Measurements from ENCODE around the gene SYT11.

Gene SYT11

GRCh38 chr1:155899683-155900082, 40.3 kb downstream of the SYT11 start:
- TF ChIP-seq CTCF (conservative IDR thresholded peaks at IDR 0.05; ENCODE audit: low read depth, low read length), result no peak
- DNase-seq (ENCODE audit: low read depth), result no peak
- H3K4me3 ChIP-seq (ENCODE audit: low read depth, low read length), result no peak overlapping the region

- no peak overlapping the region for H3K4me3 ChIP-seq (ENCODE audit: low read depth, low read length)
- TF ChIP-seq CTCF (conservative IDR thresholded peaks at IDR 0.05; ENCODE audit: low read depth, low read length), result no peak
- no peak for DNase-seq (ENCODE audit: low read depth)
Observed at GRCh38 chr1:155900161-155900560, 40.8 kb downstream of the SYT11 start.

- no peak for DNase-seq (ENCODE audit: low read depth)
- TF ChIP-seq CTCF (conservative IDR thresholded peaks at IDR 0.05; ENCODE audit: low read depth, low read length), result no peak
Observed at GRCh38 chr1:155904261-155904660, 44.9 kb downstream of the SYT11 start.

GRCh38 chr1:155909894-155910293, 50.5 kb downstream of the SYT11 start:
- DNase-seq (ENCODE audit: low read depth), result peak; percentile 56
- TF ChIP-seq CTCF (conservative IDR thresholded peaks at IDR 0.05; ENCODE audit: low read depth, low read length), result no peak
- peak overlapping the region; percentile 0 for H3K4me3 ChIP-seq (ENCODE audit: low read depth, low read length)

More at GRCh38 chr1:155904261-155904660, 44.9 kb downstream of the SYT11 start:
- no peak overlapping the region for H3K4me3 ChIP-seq (ENCODE audit: low read depth, low read length)

GRCh38 chr1:155910621-155911121, 51.3 kb downstream of the SYT11 start:
- peak overlapping the region; percentile 85 for H3K4me3 ChIP-seq (ENCODE audit: low read depth, low read length)
- DNase-seq (ENCODE audit: low read depth), result peak; percentile 53
- TF ChIP-seq CTCF (conservative IDR thresholded peaks at IDR 0.05; ENCODE audit: low read depth, low read length), result peak; percentile 32

GRCh38 chr1:155911156-155912055, 52.0 kb downstream of the SYT11 start, which contains the start of gene RIT1:
Gene RIT1, minus strand, starts transcription at chr1:155911349. Its CDS starts 588 bp downstream, at chr1:155910761.
- TF ChIP-seq CTCF (conservative IDR thresholded peaks at IDR 0.05; ENCODE audit: low read depth, low read length), result no peak
- peak; percentile 81 for DNase-seq (ENCODE audit: low read depth)
- peak within 1 kb of the TSS; percentile 85 for H3K4me3 ChIP-seq (ENCODE audit: low read depth, low read length)
